Activated T-cell treated with anti-CD3 and anti-CD28 coated beads, Interleukin-2, amount 50 U/mL, for 24 hours (primary cell): ENCODE measurements around the gene CSNK1G1.
"Not testable (repeated sequence)": the region's sequence is repeated elsewhere in the genome, so short reads cannot be mapped to it uniquely, and the experiment has no call there.

Source experiments
- DNase-seq: peaks from one replicate; pipeline ENCODE4 v3.0.0-alpha.2; 2020
- H3K27ac Mint-ChIP-seq: 2 replicates; pipeline ENCODE4 v1.8.0; 2020; ENCODE audit warnings: mild to moderate bottlenecking, mixed read lengths
- H3K27me3 Mint-ChIP-seq: 2 replicates; pipeline ENCODE4 v1.8.0; 2020; ENCODE audit warnings: mixed read lengths
- H3K36me3 Mint-ChIP-seq: 2 replicates; pipeline ENCODE4 v1.8.0; 2020; ENCODE audit warnings: low read depth, mixed read lengths
- H3K4me1 Mint-ChIP-seq: 2 replicates; pipeline ENCODE4 v1.8.0; 2020; ENCODE audit warnings: low read depth, mixed read lengths
- H3K4me3 Mint-ChIP-seq: 2 replicates; pipeline ENCODE4 v1.8.0; 2020; ENCODE audit warnings: mild to moderate bottlenecking, moderate library complexity, mixed read lengths
- H3K9me3 Mint-ChIP-seq: 2 replicates; pipeline ENCODE4 v1.8.0; 2020; ENCODE audit warnings: mixed read lengths

Gene CSNK1G1

GRCh38 chr15:64287953-64288352 is 68.0 kb downstream of the CSNK1G1 start:
- no peak for DNase-seq
- H3K9me3 Mint-ChIP-seq: no peaks in the 10 kb centered on the region
- H3K27me3 Mint-ChIP-seq: no peaks in the 10 kb centered on the region
- H3K4me3 Mint-ChIP-seq: no peak overlapping the region
- peaks cover 16% of the 10 kb centered on the region for H3K36me3 Mint-ChIP-seq
- no peak overlapping the region for H3K27ac Mint-ChIP-seq
- H3K4me1 Mint-ChIP-seq: peaks cover 30% of the 10 kb centered on the region

- Mint-ChIP-seq H3K36me3 (peaks cover 12% of the 10 kb centered on the region), H3K4me3 (no peak overlapping the region), H3K27me3 (no peaks in the 10 kb centered on the region), H3K4me1 (peaks cover 36% of the 10 kb centered on the region), H3K27ac (no peak overlapping the region), H3K9me3 (no peaks in the 10 kb centered on the region)
- DNase-seq: no peak
Observed at GRCh38 chr15:64286473-64286872, 69.5 kb downstream of the CSNK1G1 start.

- DNase-seq: no peak
- peaks cover 17% of the 10 kb centered on the region for H3K36me3 Mint-ChIP-seq
- no peaks in the 10 kb centered on the region for H3K9me3 Mint-ChIP-seq
- H3K27ac Mint-ChIP-seq: peak overlapping the region; percentile 3
- no peaks in the 10 kb centered on the region for H3K27me3 Mint-ChIP-seq
- H3K4me1 Mint-ChIP-seq: peaks cover 36% of the 10 kb centered on the region
- no peak overlapping the region for H3K4me3 Mint-ChIP-seq
Observed at GRCh38 chr15:64285871-64286270, 70.1 kb downstream of the CSNK1G1 start.

GRCh38 chr15:64285150-64285549 is 70.8 kb downstream of the CSNK1G1 start:
- H3K4me1 Mint-ChIP-seq: peaks cover 33% of the 10 kb centered on the region
- DNase-seq: no peak
- H3K27me3 Mint-ChIP-seq: no peaks in the 10 kb centered on the region
- no peak overlapping the region for H3K27ac Mint-ChIP-seq
- H3K36me3 Mint-ChIP-seq: peaks cover 18% of the 10 kb centered on the region
- no peaks in the 10 kb centered on the region for H3K9me3 Mint-ChIP-seq
- no peak overlapping the region for H3K4me3 Mint-ChIP-seq

- Mint-ChIP-seq H3K4me1 (peaks cover 28% of the 10 kb centered on the region), H3K36me3 (peaks cover 24% of the 10 kb centered on the region), H3K27me3 (no peaks in the 10 kb centered on the region), H3K4me3 (no peak overlapping the region), H3K9me3 (no peaks in the 10 kb centered on the region), H3K27ac (no peak overlapping the region)
- no peak for DNase-seq
Observed at GRCh38 chr15:64284042-64284441, 71.9 kb downstream of the CSNK1G1 start.

GRCh38 chr15:64282701-64283100 is 73.3 kb downstream of the CSNK1G1 start:
- Mint-ChIP-seq H3K4me1 (peaks cover 24% of the 10 kb centered on the region), H3K27ac (no peak overlapping the region), H3K4me3 (no peak overlapping the region), H3K27me3 (no peaks in the 10 kb centered on the region), H3K36me3 (peaks cover 28% of the 10 kb centered on the region), H3K9me3 (no peaks in the 10 kb centered on the region)
- no peak for DNase-seq

GRCh38 chr15:64279131-64279530 is 76.8 kb downstream of the CSNK1G1 start:
- no peak for DNase-seq
- Mint-ChIP-seq H3K27ac (no peak overlapping the region), H3K27me3 (no peaks in the 10 kb centered on the region), H3K9me3 (no peaks in the 10 kb centered on the region), H3K4me1 (peaks cover 32% of the 10 kb centered on the region), H3K4me3 (no peak overlapping the region), H3K36me3 (peaks cover 32% of the 10 kb centered on the region)

- Mint-ChIP-seq H3K27ac (no peak overlapping the region), H3K9me3 (peaks cover 2% of the 10 kb centered on the region), H3K27me3 (no peaks in the 10 kb centered on the region), H3K4me3 (no peak overlapping the region), H3K4me1 (peaks cover 18% of the 10 kb centered on the region), H3K36me3 (peaks cover 38% of the 10 kb centered on the region)
- no peak for DNase-seq
Observed at GRCh38 chr15:64275934-64276333, 80.0 kb downstream of the CSNK1G1 start.

GRCh38 chr15:64274341-64274950 is 81.5 kb downstream of the CSNK1G1 start:
- peaks cover 2% of the 10 kb centered on the region for H3K9me3 Mint-ChIP-seq
- no peak for DNase-seq
- no peak overlapping the region for H3K4me3 Mint-ChIP-seq
- H3K4me1 Mint-ChIP-seq: peaks cover 18% of the 10 kb centered on the region
- H3K27ac Mint-ChIP-seq: no peak overlapping the region
- H3K27me3 Mint-ChIP-seq: no peaks in the 10 kb centered on the region
- H3K36me3 Mint-ChIP-seq: peaks cover 37% of the 10 kb centered on the region

- H3K9me3 Mint-ChIP-seq: peaks cover 29% of the 10 kb centered on the region
- peaks cover 67% of the 10 kb centered on the region for H3K36me3 Mint-ChIP-seq
- H3K4me3 Mint-ChIP-seq: no peak overlapping the region
- DNase-seq: no peak
- H3K27ac Mint-ChIP-seq: peak overlapping the region; percentile 70
- H3K27me3 Mint-ChIP-seq: no peaks in the 10 kb centered on the region
- H3K4me1 Mint-ChIP-seq: peaks cover 45% of the 10 kb centered on the region
Observed at GRCh38 chr15:64267331-64267973, 88.5 kb downstream of the CSNK1G1 start.

GRCh38 chr15:64265188-64265587 is 90.8 kb downstream of the CSNK1G1 start:
- Mint-ChIP-seq H3K36me3 (peaks cover 66% of the 10 kb centered on the region), H3K9me3 (peaks cover 29% of the 10 kb centered on the region), H3K27ac (peak overlapping the region; percentile 84), H3K4me1 (peaks cover 52% of the 10 kb centered on the region)
- H3K27me3 Mint-ChIP-seq, H3K4me3 Mint-ChIP-seq, DNase-seq: not testable (repeated sequence)

GRCh38 chr15:64264502-64264901 is 91.5 kb downstream of the CSNK1G1 start:
- H3K9me3 Mint-ChIP-seq: peaks cover 29% of the 10 kb centered on the region
- H3K4me1 Mint-ChIP-seq: peaks cover 52% of the 10 kb centered on the region

GRCh38 chr15:64263567-64263966 is 92.4 kb downstream of the CSNK1G1 start:
- no peak overlapping the region for H3K4me3 Mint-ChIP-seq
- H3K36me3 Mint-ChIP-seq: peaks cover 58% of the 10 kb centered on the region
- peaks cover 29% of the 10 kb centered on the region for H3K9me3 Mint-ChIP-seq
- peaks cover 48% of the 10 kb centered on the region for H3K4me1 Mint-ChIP-seq
- no peak for DNase-seq
- no peak overlapping the region for H3K27ac Mint-ChIP-seq
- H3K27me3 Mint-ChIP-seq: no peaks in the 10 kb centered on the region

More at GRCh38 chr15:64264502-64264901, 91.5 kb downstream of the CSNK1G1 start:
- Mint-ChIP-seq H3K27me3 (no peaks in the 10 kb centered on the region), H3K36me3 (peaks cover 64% of the 10 kb centered on the region), H3K27ac (no peak overlapping the region), H3K4me3 (no peak overlapping the region)
- DNase-seq: no peak

- H3K27me3 Mint-ChIP-seq: no peaks in the 10 kb centered on the region
- H3K27ac Mint-ChIP-seq: peak overlapping the region; percentile 53
- H3K36me3 Mint-ChIP-seq: peaks cover 45% of the 10 kb centered on the region
- no peak overlapping the region for H3K4me3 Mint-ChIP-seq
- DNase-seq: no peak
- H3K9me3 Mint-ChIP-seq: peaks cover 5% of the 10 kb centered on the region
- peaks cover 20% of the 10 kb centered on the region for H3K4me1 Mint-ChIP-seq
Observed at GRCh38 chr15:64256051-64256450, 99.9 kb downstream of the CSNK1G1 start.

- DNase-seq: no peak
- Mint-ChIP-seq H3K9me3 (peaks cover 3% of the 10 kb centered on the region), H3K4me1 (peaks cover 48% of the 10 kb centered on the region), H3K36me3 (peaks cover 59% of the 10 kb centered on the region), H3K27ac (no peak overlapping the region), H3K27me3 (no peaks in the 10 kb centered on the region), H3K4me3 (no peak overlapping the region)
Observed at GRCh38 chr15:64251658-64252057, 104.3 kb downstream of the CSNK1G1 start.
